Middle frontal gyrus (tissue), 1 donor: ENCODE results near the gene THY1.
"Not testable (repeated sequence)": the region's sequence is repeated elsewhere in the genome, so short reads cannot be mapped to it uniquely, and the experiment has no call there.

ENCODE experiments used
- DNase-seq: peaks from one replicate; pipeline ENCODE4 v3.0.0-alpha.2; 2015; ENCODE audit warnings: low spot score; ENCODE audit errors: extremely low spot score

The THY1 gene

GRCh38 chr11:119422809-119423508 is at the start of gene THY1:
TSS of gene THY1 (minus strand) at chr11:119423172. CDS start at chr11:119420905, 2,267 bp downstream.
- peak; percentile 64 for DNase-seq

GRCh38 chr11:119472186-119472855 is 49.3 kb upstream of the THY1 start:
- DNase-seq, result no peak

GRCh38 chr11:119471329-119471728 is 48.4 kb upstream of the THY1 start:
- no peak for DNase-seq

GRCh38 chr11:119470317-119471291 is 47.6 kb upstream of the THY1 start:
- no peak for DNase-seq

- DNase-seq, result no peak
These were observed 46.5 kb upstream of the THY1 start for GRCh38 chr11:119469506-119469905.

- DNase-seq, result no peak
These were observed 45.5 kb upstream of the THY1 start for GRCh38 chr11:119468511-119468910.

- no peak for DNase-seq
These were observed 38.4 kb upstream of the THY1 start for GRCh38 chr11:119461229-119461963.

- no peak for DNase-seq
These were observed 37.6 kb upstream of the THY1 start for GRCh38 chr11:119460582-119460981.

GRCh38 chr11:119460097-119460496 is 37.1 kb upstream of the THY1 start:
- DNase-seq, result no peak

- DNase-seq, result no peak
These were observed 36.5 kb upstream of the THY1 start for GRCh38 chr11:119459293-119459976.

- DNase-seq, result not testable (repeated sequence)
These were observed 32.7 kb upstream of the THY1 start for GRCh38 chr11:119455708-119456107.

GRCh38 chr11:119455241-119455640 is 32.3 kb upstream of the THY1 start:
- DNase-seq, result not testable (repeated sequence)

- DNase-seq, result no peak
These were observed 30.9 kb upstream of the THY1 start for GRCh38 chr11:119453881-119454280.

GRCh38 chr11:119450590-119451326 is 27.8 kb upstream of the THY1 start:
- DNase-seq, result no peak

- no peak for DNase-seq
These were observed 26.5 kb upstream of the THY1 start for GRCh38 chr11:119449498-119449897.

- no peak for DNase-seq
These were observed 25.4 kb upstream of the THY1 start for GRCh38 chr11:119448380-119448779.

- DNase-seq, result peak; percentile 36
These were observed 24.8 kb upstream of the THY1 start for GRCh38 chr11:119447664-119448242.

GRCh38 chr11:119446871-119447663 is 24.1 kb upstream of the THY1 start:
- DNase-seq, result no peak

- DNase-seq, result no peak
These were observed 23.5 kb upstream of the THY1 start for GRCh38 chr11:119446434-119446833.
